Mesodermal cell (in vitro differentiated cells): ENCODE data around the gene SNAI1.

Experiments
- H3K27ac ChIP-seq: 2 replicates; pipeline ENCODE4 v1.7.0; 2013; ENCODE audit warnings: mild to moderate bottlenecking, low read depth, low read length, moderate library complexity; ENCODE audit not compliant: severe bottlenecking
- H3K36me3 ChIP-seq: 2 replicates; pipeline ENCODE4 v1.7.1; 2013; ENCODE audit warnings: mild to moderate bottlenecking, low read length, moderate library complexity; ENCODE audit not compliant: control insufficient read depth, insufficient read depth
- H3K4me1 ChIP-seq: one replicate; pipeline ENCODE4 v1.7.1; 2013; ENCODE audit warnings: mild to moderate bottlenecking, low read length; ENCODE audit not compliant: insufficient read depth, control insufficient read depth, poor library complexity, severe bottlenecking
- H3K4me3 ChIP-seq: 2 replicates; pipeline ENCODE4 v1.7.0; 2013; ENCODE audit warnings: low read length, control low read depth, mild to moderate bottlenecking; ENCODE audit not compliant: insufficient read depth, poor library complexity, severe bottlenecking; ENCODE audit errors: extremely low read depth
- H3K9me3 ChIP-seq: 2 replicates; pipeline ENCODE4 v1.7.1; 2013; ENCODE audit warnings: mild to moderate bottlenecking, low read length, moderate library complexity; ENCODE audit not compliant: control insufficient read depth
- WGBS, 2 experiments: methylation state at CpG; one replicate each; pipeline ENCODE4 v1.1.5; 2013; ENCODE audit warnings: missing lambda C conversion rate in 2 of 2; ENCODE audit not compliant: insufficient coverage in 2 of 2; 5-methylcytosine and 5-hydroxymethylcytosine counted together

Gene SNAI1

GRCh38 chr20:49980140-49981008 lies 2.4 kb upstream of the SNAI1 start:
- no peak overlapping the region for H3K27ac ChIP-seq
- no peaks in the 10 kb centered on the region for H3K9me3 ChIP-seq
- peaks cover 18% of the 10 kb centered on the region for H3K36me3 ChIP-seq
- peaks cover 18% of the 10 kb centered on the region for H3K4me1 ChIP-seq
- no peak overlapping the region for H3K4me3 ChIP-seq
- 75 to 76% methylated on average over 5 to 8 of the region's 11 CpGs for WGBS, 2 experiments

DNA sequence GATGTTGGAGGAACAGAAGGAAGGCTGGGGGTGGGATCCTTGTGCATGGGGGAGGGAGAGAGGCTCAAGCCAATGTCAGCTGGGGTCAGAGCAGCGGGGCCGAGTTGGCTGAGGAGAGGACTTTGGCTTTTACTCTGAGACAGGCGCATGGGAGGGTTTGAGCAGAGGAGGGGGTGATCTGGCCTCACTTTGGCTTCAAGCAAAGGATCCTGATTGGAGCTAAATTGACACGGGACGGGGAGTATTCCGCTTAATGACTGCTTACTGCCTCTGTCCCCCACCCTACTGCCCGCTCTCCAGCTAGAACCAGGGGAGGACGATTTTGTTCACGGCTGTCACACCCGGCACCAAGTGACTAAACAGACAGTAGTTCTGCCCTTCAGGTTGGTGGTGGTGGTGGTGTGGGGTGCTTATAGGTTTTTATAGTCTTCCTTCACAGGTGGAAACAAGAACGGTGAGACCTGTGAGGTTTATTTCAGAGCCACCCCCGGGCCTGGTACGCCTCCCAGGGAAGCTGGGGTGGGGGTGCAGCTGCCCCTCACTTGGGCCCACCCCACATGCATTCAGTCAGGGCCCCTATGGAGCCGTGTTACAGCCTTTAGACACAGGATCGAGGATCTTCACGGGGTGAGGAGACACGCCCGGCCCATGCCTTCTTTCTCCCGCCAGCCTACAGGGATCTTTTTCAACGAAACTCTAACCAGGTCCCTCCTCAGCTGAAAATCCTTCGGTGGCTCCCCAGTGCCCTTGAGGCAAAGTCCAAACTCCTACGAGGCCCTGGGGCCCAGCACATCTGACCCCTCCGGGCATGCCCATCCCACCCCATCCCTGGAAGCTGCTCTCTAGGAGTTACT lies 1.3 kb upstream of the SNAI1 start:
- peaks cover 28% of the 10 kb centered on the region for H3K4me1 ChIP-seq
- H3K27ac ChIP-seq = no peak overlapping the region
- peaks cover 28% of the 10 kb centered on the region for H3K36me3 ChIP-seq
- H3K9me3 ChIP-seq = no peaks in the 10 kb centered on the region
- H3K4me3 ChIP-seq = no peak overlapping the region
- 70 to 72% methylated on average over 17 to 21 of the region's 23 CpGs for whole genome bisulfite sequencing, 2 experiments

DNA sequence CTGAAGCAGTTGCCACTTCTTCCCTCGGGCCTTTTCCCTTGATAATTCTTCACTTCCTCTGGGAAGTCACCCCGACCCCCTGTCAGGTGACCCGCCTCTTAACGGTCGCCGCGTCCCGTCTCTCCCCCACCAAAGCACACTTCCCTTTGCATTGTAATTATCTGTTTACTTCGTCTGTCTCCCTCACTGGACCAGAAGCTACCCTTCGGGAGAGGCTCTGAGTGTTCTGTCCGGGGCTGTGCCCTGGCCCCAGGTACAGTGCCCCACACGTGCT lies 771 bp upstream of the SNAI1 start:
- H3K9me3 ChIP-seq = no peaks in the 10 kb centered on the region
- H3K4me3 ChIP-seq = peak overlapping the region; percentile 99
- 10 to 19% methylated on average over 12 of the region's 12 CpGs for WGBS, 2 experiments
- peaks cover 34% of the 10 kb centered on the region for H3K36me3 ChIP-seq
- H3K4me1 ChIP-seq = peaks cover 34% of the 10 kb centered on the region
- H3K27ac ChIP-seq = no peak overlapping the region

DNA sequence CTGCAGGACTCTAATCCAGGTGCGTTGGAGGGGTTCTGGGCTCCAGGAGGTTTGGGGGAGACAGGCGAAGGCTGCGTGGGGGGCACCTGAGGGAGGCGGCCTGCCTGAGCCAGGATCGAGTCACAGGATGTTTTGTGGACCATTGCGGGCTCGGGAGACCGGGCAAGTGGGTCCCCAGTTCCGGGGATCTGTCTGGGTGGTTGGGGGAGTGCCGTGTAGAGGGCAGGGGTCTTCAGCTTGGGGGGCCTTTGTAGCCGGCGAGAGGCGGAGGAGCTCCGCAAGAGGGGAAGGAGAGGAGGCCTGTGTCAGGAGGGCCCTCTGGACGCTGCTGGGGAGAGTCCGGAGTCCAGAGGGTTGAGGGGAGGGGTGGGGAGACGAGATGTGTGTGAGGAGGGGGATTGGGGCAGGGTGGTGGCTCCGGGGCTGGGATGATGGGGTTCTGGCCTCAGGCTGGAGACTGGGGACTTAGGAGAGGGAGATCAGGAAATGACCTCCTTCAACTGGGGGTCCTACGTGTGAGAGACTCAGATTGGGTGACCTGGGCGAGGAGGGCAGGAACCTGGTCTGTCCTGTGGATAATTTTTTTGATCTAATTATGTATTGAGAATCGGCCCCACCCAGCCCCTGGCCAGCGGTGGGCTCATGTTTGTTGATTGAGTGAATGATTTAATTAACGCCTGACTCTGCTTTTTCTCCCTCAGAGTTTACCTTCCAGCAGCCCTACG lies 505 bp downstream of the SNAI1 start:
- 13 to 14% methylated on average over 12 to 21 of the region's 24 CpGs for WGBS, 2 experiments
- Histone ChIP-seq H3K36me3 (peaks cover 47% of the 10 kb centered on the region), H3K4me1 (peaks cover 46% of the 10 kb centered on the region), H3K9me3 (no peaks in the 10 kb centered on the region), H3K4me3 (peak overlapping the region; percentile 99), H3K27ac (no peak overlapping the region)

GRCh38 chr20:49983848-49984408 lies 1.1 kb downstream of the SNAI1 start:
- Histone ChIP-seq H3K4me1 (peaks cover 51% of the 10 kb centered on the region), H3K9me3 (no peaks in the 10 kb centered on the region), H3K27ac (no peak overlapping the region), H3K36me3 (peaks cover 50% of the 10 kb centered on the region), H3K4me3 (peak overlapping the region; percentile 99)
- WGBS, 2 experiments = 76% methylated on average over 14 to 17 of the region's 18 CpGs

- H3K27ac ChIP-seq = no peak overlapping the region
- peaks cover 50% of the 10 kb centered on the region for H3K36me3 ChIP-seq
- WGBS, 2 experiments = 50 to 73% methylated on average over 7 to 10 of the region's 13 CpGs
- H3K4me3 ChIP-seq = peak overlapping the region; percentile 99
- H3K9me3 ChIP-seq = no peaks in the 10 kb centered on the region
- H3K4me1 ChIP-seq = peaks cover 58% of the 10 kb centered on the region
Observed at GRCh38 chr20:49984426-49985153, 1.8 kb downstream of the SNAI1 start.

DNA sequence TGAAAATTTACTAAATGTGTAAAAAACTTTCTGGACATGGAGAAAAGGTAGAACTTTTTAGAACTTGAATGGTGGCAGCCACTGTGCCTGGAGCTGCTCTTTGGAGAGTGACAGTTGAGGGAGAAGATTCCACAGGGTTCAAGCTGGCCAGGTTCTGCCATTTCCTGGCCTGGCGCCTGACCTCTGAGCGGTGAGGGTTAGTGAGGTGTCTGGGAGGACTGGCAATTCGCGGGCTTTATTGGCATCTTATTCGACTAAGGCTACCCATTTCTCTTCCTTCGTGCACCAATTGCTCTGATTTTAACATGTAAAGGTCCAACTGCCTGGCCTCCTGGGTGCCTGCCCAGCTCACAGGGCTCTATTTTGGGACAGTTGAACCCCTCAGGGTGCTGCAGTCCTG lies 2.4 kb downstream of the SNAI1 start:
- WGBS, 2 experiments = 67 to 73% methylated on average over 6 of the region's 6 CpGs

DNA sequence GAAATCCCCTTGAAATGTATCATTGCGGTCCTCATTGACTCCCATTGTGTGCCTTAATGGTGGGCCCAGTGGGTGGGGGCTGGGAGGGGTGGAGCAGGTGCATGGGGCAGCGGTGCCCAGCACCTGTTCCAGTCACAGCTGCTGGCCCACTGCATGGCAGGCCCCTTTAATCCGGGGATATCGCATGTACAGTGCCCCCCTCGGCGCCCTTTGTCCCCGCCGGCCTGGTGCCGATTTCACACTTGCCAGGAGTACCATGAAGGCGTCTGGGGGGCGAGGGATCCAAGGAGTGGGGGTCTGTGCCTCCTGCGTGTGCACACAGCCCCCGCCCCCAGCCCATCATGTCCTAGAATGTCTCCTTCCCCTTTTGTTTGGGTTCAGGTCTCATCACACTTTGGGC lies 2.8 kb downstream of the SNAI1 start:
- Histone ChIP-seq H3K4me3 (peak overlapping the region; percentile 99), H3K9me3 (no peaks in the 10 kb centered on the region), H3K36me3 (peaks cover 50% of the 10 kb centered on the region), H3K4me1 (peaks cover 68% of the 10 kb centered on the region), H3K27ac (peak overlapping the region; percentile 32)
- WGBS, 2 experiments = 77 to 88% methylated on average over 8 to 9 of the region's 13 CpGs

More for the DNA sequence above, 2.4 kb downstream of the SNAI1 start:
- no peak overlapping the region for H3K27ac ChIP-seq
- peaks cover 64% of the 10 kb centered on the region for H3K4me1 ChIP-seq
- H3K36me3 ChIP-seq = peaks cover 50% of the 10 kb centered on the region
- H3K9me3 ChIP-seq = no peaks in the 10 kb centered on the region
- H3K4me3 ChIP-seq = peak overlapping the region; percentile 99

DNA sequence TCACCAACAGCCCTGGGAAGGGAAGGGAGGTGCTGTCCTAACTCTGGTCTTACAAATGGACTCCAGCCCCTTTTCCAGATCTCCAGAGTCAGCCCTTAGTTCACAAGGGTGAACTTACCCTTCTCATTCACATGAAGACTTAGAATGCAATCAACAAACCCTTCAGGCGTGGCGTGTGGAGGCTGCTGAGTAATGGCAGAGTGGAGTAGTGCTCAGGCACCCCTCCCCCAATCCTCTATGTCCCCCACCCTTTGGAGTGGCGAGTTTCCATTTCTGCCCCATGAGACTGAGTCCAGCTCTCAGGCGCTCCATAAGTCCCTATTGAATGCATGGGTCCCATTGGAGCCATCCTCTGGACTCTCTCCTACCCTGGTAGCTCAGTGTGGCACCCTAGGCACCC lies 3.3 kb downstream of the SNAI1 start:
- H3K4me1 ChIP-seq = peaks cover 72% of the 10 kb centered on the region
- H3K4me3 ChIP-seq = peak overlapping the region; percentile 99
- peaks cover 50% of the 10 kb centered on the region for H3K36me3 ChIP-seq
- no peaks in the 10 kb centered on the region for H3K9me3 ChIP-seq
- 92% methylated on average over 2 of the region's 4 CpGs for WGBS, 2 experiments
- peak overlapping the region; percentile 32 for H3K27ac ChIP-seq
